GM12878 (cell line): ENCODE results near the gene MAGEA2.
"Not testable (repeated sequence)": the region's sequence is repeated elsewhere in the genome, so short reads cannot be mapped to it uniquely, and the experiment has no call there.

ENCODE experiments used
- ATF3 ChIP-seq: IDR thresholded peaks from 2 replicates; pipeline ENCODE4 v1.6.1; 2011; ENCODE audit warnings: low read depth, mild to moderate bottlenecking, low read length, moderate library complexity, borderline replicate concordance; ENCODE audit errors: extremely low read depth
- BACH1 ChIP-seq: fragments of 450-650 bp; IDR thresholded peaks from 2 replicates; pipeline ENCODE4 v1.6.1; 2017; ENCODE audit warnings: mild to moderate bottlenecking, borderline replicate concordance
- CREM ChIP-seq: IDR thresholded peaks from 2 replicates; pipeline ENCODE4 v1.6.1; 2014; ENCODE audit warnings: antibody characterized with exemption, low read depth
- E2F4 ChIP-seq: IDR thresholded peaks from 2 replicates; pipeline ENCODE4 v1.6.1; 2012; ENCODE audit warnings: low read depth, low read length, improper control_type of control experiment
- EZH2 ChIP-seq: IDR thresholded peaks from 2 replicates; pipeline ENCODE4 v1.6.1; 2012; ENCODE audit warnings: low read depth, mild to moderate bottlenecking, control low read depth, inconsistent platforms, low read length, borderline replicate concordance; ENCODE audit not compliant: control insufficient read depth
- GABPA ChIP-seq: IDR thresholded peaks from 2 replicates; pipeline ENCODE4 v1.6.1; 2014; ENCODE audit warnings: antibody characterized with exemption, low read depth, mild to moderate bottlenecking, inconsistent platforms
- HDAC6 ChIP-seq: fragments of 200-600 bp; sonication (generic); IDR thresholded peaks from one replicate; pipeline ENCODE4 v1.8.0; 2017; ENCODE audit warnings: antibody characterized with exemption; ENCODE audit not compliant: unreplicated experiment
- PAX5 ChIP-seq: IDR thresholded peaks from 2 replicates; pipeline ENCODE4 v1.6.1; 2011; ENCODE audit warnings: low read depth, low read length, borderline replicate concordance
- POLR2A ChIP-seq: IDR thresholded peaks from 2 replicates; pipeline ENCODE4 v1.6.1; 2011; ENCODE audit warnings: low read depth, mild to moderate bottlenecking, low read length
- POLR2AphosphoS2 ChIP-seq: IDR thresholded peaks from 2 replicates; pipeline ENCODE4 v1.6.1; 2011; ENCODE audit warnings: low read depth, mild to moderate bottlenecking, low read length, improper control_type of control experiment, moderate library complexity
- POLR2AphosphoS5 ChIP-seq: IDR thresholded peaks from 2 replicates; pipeline ENCODE4 v1.6.1; 2011; ENCODE audit warnings: mild to moderate bottlenecking, low read length, inconsistent platforms
- SUPT20H ChIP-seq: IDR thresholded peaks from 2 replicates; pipeline ENCODE4 v1.6.1; 2011; ENCODE audit warnings: low read depth, mild to moderate bottlenecking, low read length, moderate library complexity, borderline replicate concordance; ENCODE audit not compliant: control insufficient read depth
- TAF1 ChIP-seq: IDR thresholded peaks from 2 replicates; pipeline ENCODE4 v1.6.1; 2011; ENCODE audit warnings: mild to moderate bottlenecking, low read depth, low read length, borderline replicate concordance
- TF ChIP-seq, protein P1 (sequence below), 3 experiments: IDR thresholded peaks in 2 of 3; conservative IDR thresholded peaks in 1 of 3; 2 replicates each; pipeline ENCODE4 v1.5.1; 2011; ENCODE audit warnings: low read depth in 3 of 3, low read length in 3 of 3, mild to moderate bottlenecking in 3 of 3, control low read depth in 2 of 3, moderate library complexity in 2 of 3, inconsistent platforms in 1 of 3, mixed read lengths in 1 of 3; ENCODE audit not compliant: control insufficient read depth in 2 of 3, insufficient read depth in 1 of 3; ENCODE audit errors: extremely low read depth in 1 of 3

GRCh38 chrX:152706500-152706899 lies 47.1 kb downstream of the MAGEA2 start:
- not testable (repeated sequence) for TF ChIP-seq ATF3, GABPA, CREM, EZH2, HDAC6, TAF1, PAX5, POLR2A, POLR2AphosphoS2, SUPT20H, BACH1, POLR2AphosphoS5, E2F4
- TF ChIP-seq, protein P1, sequence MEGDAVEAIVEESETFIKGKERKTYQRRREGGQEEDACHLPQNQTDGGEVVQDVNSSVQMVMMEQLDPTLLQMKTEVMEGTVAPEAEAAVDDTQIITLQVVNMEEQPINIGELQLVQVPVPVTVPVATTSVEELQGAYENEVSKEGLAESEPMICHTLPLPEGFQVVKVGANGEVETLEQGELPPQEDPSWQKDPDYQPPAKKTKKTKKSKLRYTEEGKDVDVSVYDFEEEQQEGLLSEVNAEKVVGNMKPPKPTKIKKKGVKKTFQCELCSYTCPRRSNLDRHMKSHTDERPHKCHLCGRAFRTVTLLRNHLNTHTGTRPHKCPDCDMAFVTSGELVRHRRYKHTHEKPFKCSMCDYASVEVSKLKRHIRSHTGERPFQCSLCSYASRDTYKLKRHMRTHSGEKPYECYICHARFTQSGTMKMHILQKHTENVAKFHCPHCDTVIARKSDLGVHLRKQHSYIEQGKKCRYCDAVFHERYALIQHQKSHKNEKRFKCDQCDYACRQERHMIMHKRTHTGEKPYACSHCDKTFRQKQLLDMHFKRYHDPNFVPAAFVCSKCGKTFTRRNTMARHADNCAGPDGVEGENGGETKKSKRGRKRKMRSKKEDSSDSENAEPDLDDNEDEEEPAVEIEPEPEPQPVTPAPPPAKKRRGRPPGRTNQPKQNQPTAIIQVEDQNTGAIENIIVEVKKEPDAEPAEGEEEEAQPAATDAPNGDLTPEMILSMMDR (IDR thresholded peaks at IDR 0.05 in 2 of 3, conservative IDR thresholded peaks at IDR 0.05 in 1 of 3; ENCODE audit: control insufficient read depth in 2 of 3, extremely low read depth in 1 of 3, insufficient read depth in 1 of 3, low read depth in 3 of 3, low read length in 3 of 3): not testable (repeated sequence)
